Right cardiac atrium (tissue), 5 donors: ENCODE results near the gene NOX3. TPM values are rescaled to one million over a fixed set of nuclear protein-coding genes. Genes with fewer than 3 reads are reported as not detected.
"Not testable (repeated sequence)": the region's sequence is repeated elsewhere in the genome, so short reads cannot be mapped to it uniquely, and the experiment has no call there.

Source experiments
- ATAC-seq, 2 donors: fragments of 200-7000 bp; cut with Tn5 transposase; one replicate each; pipeline versions ENCODE4 v1.8.0 to v1.9.1; 2020; ENCODE audit warnings: moderate library complexity in 2 of 2, mild to moderate bottlenecking in 1 of 2
- DNase-seq, 3 donors: peaks; one replicate each; pipeline ENCODE4 v3.0.0-alpha.2; 2020
- H3K27ac ChIP-seq: one replicate; pipeline ENCODE4 v1.5.1; 2013; ENCODE audit warnings: mild to moderate bottlenecking, low read length, control low read depth, moderate library complexity
- H3K27me3 ChIP-seq: one replicate; pipeline ENCODE4 v1.6.1; 2013; ENCODE audit not compliant: control insufficient read depth, insufficient read depth
- H3K4me1 ChIP-seq: one replicate; pipeline ENCODE4 v1.6.1; 2013; ENCODE audit warnings: low read length; ENCODE audit not compliant: control insufficient read depth, insufficient read depth
- H3K4me3 ChIP-seq: one replicate; pipeline ENCODE4 v1.5.1; 2013; ENCODE audit warnings: low read length, control low read depth
- H3K9me3 ChIP-seq: one replicate; pipeline ENCODE4 v1.6.1; 2013; ENCODE audit warnings: low read length; ENCODE audit not compliant: control insufficient read depth
- WGBS: extraction: QIAGEN DNeasy Blood & Tissue Kit; methylation state at CpG from one replicate; pipeline ENCODE4 v1.1.7; 2013; 5-methylcytosine and 5-hydroxymethylcytosine counted together
- intact Hi-C, 4 donors: fragments of 100-400 bp; cut with DNase I; formaldehyde crosslinking; loops; one replicate each; pipeline versions ENCODE4 v1.11.0 to v1.14.0; 2022 to 2023
- polyA plus RNA-seq: library from polyadenylated mRNA; stranded (reverse); fragments of 200-250 nt; gene quantifications from one replicate; pipeline ENCODE4 v1.2.3, GENCODE V29; 2013
- total RNA-seq, 4 donors: library from RNA; stranded (reverse); fragmentation: NEBNext Ultra II Directional; extraction: Animal tissue kit (Norgen Biotek cat#: 25700); gene quantifications; one replicate each; pipeline ENCODE4 v1.2.1, GENCODE V29; 2021
- donor health status: healthy with polysubstance abuse.
- donor health status: DM: no; HTN: yes; CAD: no.
- donor health status: DM: no; HTN: no; CAD: no.
- donor health status: DM: no; HTN: yes; CAD: no; lungs with severe emphysema.
- donor health status: DM: yes; HTN: yes; CAD: no.

NOX3 gene
- total and polyA plus RNA-seq, 5 donors = not detected

GRCh38 chr6:155491421-155491820 lies 35.8 kb upstream of the NOX3 start:
- intact Hi-C loops = no loop called here
- Histone ChIP-seq H3K9me3 (no peaks in the 10 kb centered on the region), H3K4me1 (no peaks in the 10 kb centered on the region), H3K27me3 (no peaks in the 10 kb centered on the region), H3K27ac (no peak overlapping the region), H3K4me3 (no peak overlapping the region)
- WGBS = 90% methylated on average over 1 of the region's 1 CpG
- ATAC-seq = no peak
- DNase-seq = no peak

GRCh38 chr6:155488197-155488596 lies 32.6 kb upstream of the NOX3 start:
- H3K4me3 ChIP-seq, ATAC-seq, H3K27me3 ChIP-seq, DNase-seq, H3K27ac ChIP-seq, H3K9me3 ChIP-seq, H3K4me1 ChIP-seq, intact Hi-C loops: not testable (repeated sequence)
- 92% methylated on average over 6 of the region's 6 CpGs for WGBS

GRCh38 chr6:155487371-155488130 lies 31.9 kb upstream of the NOX3 start:
- H3K9me3 ChIP-seq = no peaks in the 10 kb centered on the region
- ATAC-seq (no peak), DNase-seq (no peak)
- 84% methylated on average over 5 of the region's 5 CpGs for WGBS
- H3K4me1 ChIP-seq = no peaks in the 10 kb centered on the region
- intact Hi-C loops = no loop called here
- no peaks in the 10 kb centered on the region for H3K27me3 ChIP-seq
- no peak overlapping the region for H3K4me3 ChIP-seq
- no peak overlapping the region for H3K27ac ChIP-seq

GRCh38 chr6:155486721-155487294 lies 31.2 kb upstream of the NOX3 start:
- DNase-seq (no peak), ATAC-seq (no peak)
- no peaks in the 10 kb centered on the region for H3K27me3 ChIP-seq
- H3K4me1 ChIP-seq = no peaks in the 10 kb centered on the region
- intact Hi-C loops = no loop called here
- H3K27ac ChIP-seq = no peak overlapping the region
- no peaks in the 10 kb centered on the region for H3K9me3 ChIP-seq
- H3K4me3 ChIP-seq = no peak overlapping the region
- WGBS = 82% methylated on average over 5 of the region's 5 CpGs

GRCh38 chr6:155485756-155486155 lies 30.1 kb upstream of the NOX3 start:
- intact Hi-C loops = no loop called here
- no peak overlapping the region for H3K27ac ChIP-seq
- H3K27me3 ChIP-seq = no peaks in the 10 kb centered on the region
- 93% methylated on average over 4 of the region's 4 CpGs for WGBS
- H3K4me1 ChIP-seq = no peaks in the 10 kb centered on the region
- DNase-seq (no peak), ATAC-seq (no peak)
- H3K9me3 ChIP-seq = no peaks in the 10 kb centered on the region
- H3K4me3 ChIP-seq = no peak overlapping the region

GRCh38 chr6:155483858-155484257 lies 28.2 kb upstream of the NOX3 start:
- H3K27ac ChIP-seq = no peak overlapping the region
- DNase-seq (no peak), ATAC-seq (peak in 1 of 2 donors; percentile 29)
- H3K9me3 ChIP-seq = no peaks in the 10 kb centered on the region
- WGBS = 7% methylated on average over 1 of the region's 1 CpG
- intact Hi-C loops = no loop called here
- H3K4me1 ChIP-seq = no peaks in the 10 kb centered on the region
- H3K4me3 ChIP-seq = no peak overlapping the region
- H3K27me3 ChIP-seq = no peaks in the 10 kb centered on the region

- DNase-seq (no peak), ATAC-seq (no peak)
- H3K4me3 ChIP-seq = no peak overlapping the region
- H3K9me3 ChIP-seq = no peaks in the 10 kb centered on the region
- WGBS = 77% methylated on average over 3 of the region's 3 CpGs
- no peaks in the 10 kb centered on the region for H3K27me3 ChIP-seq
- no peak overlapping the region for H3K27ac ChIP-seq
- intact Hi-C loops = no loop called here
- no peaks in the 10 kb centered on the region for H3K4me1 ChIP-seq
These were observed 25.6 kb upstream of the NOX3 start for GRCh38 chr6:155481215-155481614.

- H3K9me3 ChIP-seq = no peaks in the 10 kb centered on the region
- no peaks in the 10 kb centered on the region for H3K27me3 ChIP-seq
- no peaks in the 10 kb centered on the region for H3K4me1 ChIP-seq
- WGBS = 79% methylated on average over 8 of the region's 8 CpGs
- intact Hi-C loops = no loop called here
- DNase-seq (no peak), ATAC-seq (no peak)
- no peak overlapping the region for H3K4me3 ChIP-seq
- H3K27ac ChIP-seq = no peak overlapping the region
These were observed 18.1 kb upstream of the NOX3 start for GRCh38 chr6:155473741-155474140.

- no peaks in the 10 kb centered on the region for H3K27me3 ChIP-seq
- DNase-seq (no peak), ATAC-seq (no peak)
- no peak overlapping the region for H3K4me3 ChIP-seq
- no peaks in the 10 kb centered on the region for H3K9me3 ChIP-seq
- no peak overlapping the region for H3K27ac ChIP-seq
- H3K4me1 ChIP-seq = no peaks in the 10 kb centered on the region
- WGBS = 59% methylated on average over 1 of the region's 1 CpG
- intact Hi-C loops = no loop called here
These were observed 17.2 kb upstream of the NOX3 start for GRCh38 chr6:155472886-155473285.

GRCh38 chr6:155470979-155471616 lies 15.5 kb upstream of the NOX3 start:
- 82% methylated on average over 5 of the region's 5 CpGs for WGBS
- H3K27me3 ChIP-seq, H3K27ac ChIP-seq, H3K4me3 ChIP-seq, intact Hi-C loops, DNase-seq, H3K9me3 ChIP-seq, ATAC-seq, H3K4me1 ChIP-seq: not testable (repeated sequence)

- H3K27me3 ChIP-seq, H3K9me3 ChIP-seq, H3K4me3 ChIP-seq, intact Hi-C loops, ATAC-seq, H3K27ac ChIP-seq, DNase-seq, H3K4me1 ChIP-seq: not testable (repeated sequence)
- 92% methylated on average over 3 of the region's 3 CpGs for WGBS
These were observed 12.9 kb upstream of the NOX3 start for GRCh38 chr6:155468543-155468942.
